HepG2 (cell line): ENCODE data around the gene OR2AJ1.

ENCODE experiments used
- FOXK1 ChIP-seq: sonication (generic); formaldehyde crosslinking; IDR thresholded peaks from 2 replicates; pipeline ENCODE4 v1.4.0; 2020; ENCODE audit warnings: low read depth, missing genetic modification reagents, borderline replicate concordance
- NFIC ChIP-seq: IDR thresholded peaks from 2 replicates; pipeline ENCODE4 v1.6.1; 2012; ENCODE audit warnings: mild to moderate bottlenecking, low read length, inconsistent platforms
- POLR2A ChIP-seq, 2 experiments: IDR thresholded peaks; 2 replicates each; pipeline ENCODE4 v1.6.1; 2011; ENCODE audit warnings: low read depth in 2 of 2, low read length in 2 of 2, mild to moderate bottlenecking in 1 of 2, moderate library complexity in 1 of 2; ENCODE audit not compliant: insufficient read depth in 1 of 2

DNA sequence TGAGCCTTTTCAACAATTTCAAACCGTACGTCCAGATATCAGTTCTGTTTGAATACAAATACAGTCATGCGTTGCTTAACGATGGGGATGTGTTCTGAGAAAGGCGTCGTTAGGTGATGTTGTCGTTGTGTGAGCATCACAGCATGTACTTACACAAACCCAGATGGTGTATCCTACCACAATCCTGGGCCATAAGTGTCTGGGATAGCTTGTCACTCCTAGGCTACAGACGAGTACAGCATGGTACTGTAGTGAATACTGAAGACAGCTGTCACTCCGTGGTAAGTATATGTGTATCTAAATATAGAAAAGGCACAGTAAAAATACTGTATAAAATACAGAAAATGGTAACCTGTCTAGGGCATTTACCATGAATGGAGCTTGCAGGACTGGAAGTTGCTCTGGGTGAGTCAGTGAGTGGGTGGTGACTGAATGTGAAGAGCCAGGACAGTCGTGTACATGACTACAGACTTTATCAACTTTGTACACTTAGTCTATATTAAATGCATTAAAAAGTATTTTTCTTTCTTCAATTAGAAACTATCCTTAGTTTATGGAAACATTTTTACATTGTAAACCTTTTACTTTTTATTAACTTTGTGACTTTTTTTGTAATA lies 39.8 kb upstream of the OR2AJ1 start:
- no peak for TF ChIP-seq NFIC
- TF ChIP-seq POLR2A (IDR thresholded peaks at IDR 0.05; ENCODE audit: insufficient read depth in 1 of 2, low read depth in 2 of 2, low read length in 2 of 2) = no peak
- TF ChIP-seq FOXK1 (CRISPR knock-in tag) = no peak
